Lung (tissue), 12 donors: ENCODE results near the gene GHR. TPM values are rescaled to one million over a fixed set of nuclear protein-coding genes. Genes with fewer than 3 reads are reported as not detected.

ENCODE experiments used
- ATAC-seq: fragments of 200-7000 bp; cut with Tn5 transposase; one replicate; pipeline ENCODE4 v1.9.1; 2020; ENCODE audit warnings: moderate number of reproducible peaks; ENCODE audit not compliant: insufficient read depth, low FRiP score
- DNase-seq, 3 donors: peaks; one replicate each; pipeline ENCODE4 v3.0.0-alpha.2; 2013 to 2017
- H3K27ac ChIP-seq, 2 donors: one replicate each; pipeline ENCODE4 v1.5.1; 2013; ENCODE audit warnings: mild to moderate bottlenecking in 2 of 2, moderate library complexity in 2 of 2, control low read depth in 1 of 2, inconsistent platforms in 1 of 2, low read depth in 1 of 2, low read length in 1 of 2
- H3K27me3 ChIP-seq, 3 donors: one replicate each; pipeline ENCODE4 v1.5.1; 2013; ENCODE audit warnings: low read length in 2 of 3; ENCODE audit not compliant: control insufficient read depth in 3 of 3, insufficient read depth in 3 of 3
- H3K36me3 ChIP-seq, 4 donors: one replicate each; pipeline ENCODE4 v1.5.1; 2013; ENCODE audit warnings: low read length in 4 of 4, mild to moderate bottlenecking in 1 of 4, moderate library complexity in 1 of 4; ENCODE audit not compliant: control insufficient read depth in 4 of 4, insufficient read depth in 4 of 4
- H3K4me1 ChIP-seq, 5 donors: one replicate each; pipeline ENCODE4 v1.5.1; 2013; ENCODE audit warnings: low read length in 5 of 5, mild to moderate bottlenecking in 2 of 5, moderate library complexity in 1 of 5; ENCODE audit not compliant: control insufficient read depth in 5 of 5, insufficient read depth in 5 of 5
- H3K4me3 ChIP-seq: one replicate; pipeline ENCODE4 v1.5.1; 2013; ENCODE audit warnings: mild to moderate bottlenecking, control low read depth, moderate library complexity
- H3K9ac ChIP-seq, 2 donors: one replicate each; pipeline ENCODE4 v1.5.1; 2013; ENCODE audit warnings: low read length in 2 of 2, control low read depth in 1 of 2; ENCODE audit not compliant: insufficient read depth in 1 of 2
- H3K9me3 ChIP-seq, 4 donors: one replicate each; pipeline ENCODE4 v1.5.1; 2013; ENCODE audit warnings: low read length in 3 of 4, mild to moderate bottlenecking in 1 of 4, moderate library complexity in 1 of 4; ENCODE audit not compliant: control insufficient read depth in 4 of 4, insufficient read depth in 3 of 4
- CTCF ChIP-seq: IDR thresholded peaks from 2 replicates; pipeline ENCODE4 v1.5.1; 2012; ENCODE audit warnings: mild to moderate bottlenecking; ENCODE audit errors: control extremely low read depth, extremely low read depth
- WGBS, 2 donors: extraction: QIAGEN DNeasy Blood & Tissue Kit; methylation state at CpG; one replicate each; pipeline ENCODE4 v1.1.7; 2013; 5-methylcytosine and 5-hydroxymethylcytosine counted together
- polyA plus RNA-seq, 2 donors: library from polyadenylated mRNA; stranded (reverse); fragments of 200-250 nt; gene quantifications; one replicate each; pipeline ENCODE4 v1.2.1, GENCODE V29; 2013
- total RNA-seq, 2 donors: library from RNA; depleted of rRNA in 1 of 2; stranded (reverse); fragments of >200 nt in 1 of 2; gene quantifications; one replicate each; pipeline ENCODE4 v1.2.1, GENCODE V29; 2014 to 2021
- donor health status: control.
- donor health status: control.
- donor health status: Bipolar disorder and iron deficiency.
- donor health status: healthy.
- donor health status: DM: yes; HTN: yes; CAD: no.

GHR gene
- total and polyA plus RNA-seq, 4 donors = 0.98 to 23.8 (median 3.2) TPM

DNA sequence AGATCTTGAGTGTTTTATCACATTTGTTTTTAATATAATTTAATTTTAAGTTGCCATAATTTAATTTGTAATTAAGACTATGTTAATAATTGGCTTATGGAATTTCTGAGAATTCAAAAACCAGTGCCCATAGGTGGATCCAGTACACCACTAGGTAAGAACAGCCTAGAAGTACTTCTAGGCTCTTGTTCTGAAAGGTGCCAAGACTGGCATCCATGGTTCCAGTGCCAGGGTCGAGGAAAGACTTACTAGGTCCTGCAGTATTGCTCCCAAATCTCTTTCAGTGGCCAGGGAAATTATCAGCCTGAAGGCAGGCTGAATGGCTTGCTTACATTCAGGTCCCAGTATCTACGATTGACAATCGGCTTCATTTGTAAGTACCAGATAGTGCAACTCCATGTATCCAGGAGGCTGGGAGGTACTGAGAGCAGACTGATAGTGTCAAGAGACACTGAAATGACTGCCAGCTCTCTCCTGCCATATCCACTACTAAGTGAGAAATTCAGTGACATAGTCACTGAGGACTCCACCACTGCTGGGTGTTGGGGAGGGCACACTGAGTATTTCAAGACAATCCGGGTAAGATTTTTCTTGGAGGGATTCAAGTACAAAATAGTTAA is 174.2 kb downstream of the GHR start:
- Histone ChIP-seq H3K9ac (no peak overlapping the region), H3K27me3 (no peaks in the 10 kb centered on the region), H3K27ac (peak overlapping the region in 1 of 2 donors; percentile 49), H3K9me3 (no peaks in the 10 kb centered on the region), H3K4me1 (peaks cover 0 to 11% (median 0%) of the 10 kb centered on the region in 5 donors), H3K36me3 (peaks cover 0 to 1% (median 0%) of the 10 kb centered on the region in 4 donors), H3K4me3 (no peak overlapping the region)
- TF ChIP-seq CTCF = no peak
- ATAC-seq (no peak), DNase-seq (no peak)
- 93 to 100% methylated on average over 4 of the region's 4 CpGs for WGBS, 2 donors

DNA sequence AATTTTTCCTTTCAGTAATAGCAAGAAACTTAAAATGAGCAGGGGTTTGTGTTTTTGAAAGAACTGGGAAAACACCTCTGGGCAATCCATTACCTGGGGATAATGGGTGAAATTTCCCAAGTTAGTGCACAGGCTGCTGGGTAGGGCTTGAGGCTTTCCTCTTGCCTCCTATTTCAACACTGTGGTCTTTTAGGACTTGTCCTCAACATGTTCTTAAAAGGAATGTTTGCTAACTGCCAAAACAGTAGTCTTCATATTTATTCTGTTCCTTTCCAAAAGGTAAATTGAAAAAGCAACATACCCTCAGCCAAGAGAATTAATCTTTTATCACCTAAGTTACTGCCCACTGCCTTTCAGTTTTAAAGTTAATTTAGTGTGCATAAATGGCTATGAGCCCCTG is 175.1 kb downstream of the GHR start:
- Histone ChIP-seq H3K9me3 (no peaks in the 10 kb centered on the region), H3K36me3 (peaks cover 0 to 1% (median 0%) of the 10 kb centered on the region in 4 donors), H3K27me3 (no peaks in the 10 kb centered on the region), H3K27ac (no peak overlapping the region), H3K4me1 (peaks cover 0 to 11% (median 0%) of the 10 kb centered on the region in 5 donors), H3K9ac (no peak overlapping the region), H3K4me3 (no peak overlapping the region)
- TF ChIP-seq CTCF = no peak
- DNase-seq (peak in 1 of 3 donors; percentile 26), ATAC-seq (no peak)

GRCh38 chr5:42599106-42599505 is 175.9 kb downstream of the GHR start:
- Histone ChIP-seq H3K9me3 (no peaks in the 10 kb centered on the region), H3K4me1 (peaks cover 0 to 18% (median 0%) of the 10 kb centered on the region in 5 donors), H3K27ac (no peak overlapping the region), H3K4me3 (no peak overlapping the region), H3K9ac (no peak overlapping the region), H3K36me3 (peaks cover 0 to 1% (median 0%) of the 10 kb centered on the region in 4 donors), H3K27me3 (no peaks in the 10 kb centered on the region)
- DNase-seq (no peak), ATAC-seq (no peak)
- WGBS, 2 donors = 90 to 98% methylated on average over 3 of the region's 3 CpGs
- no peak for TF ChIP-seq CTCF

GRCh38 chr5:42600441-42600840 is 177.2 kb downstream of the GHR start:
- Histone ChIP-seq H3K9ac (no peak overlapping the region), H3K4me1 (peaks cover 0 to 23% (median 0%) of the 10 kb centered on the region in 5 donors), H3K27ac (no peak overlapping the region), H3K4me3 (no peak overlapping the region), H3K27me3 (no peaks in the 10 kb centered on the region), H3K9me3 (no peaks in the 10 kb centered on the region), H3K36me3 (peaks cover 0 to 1% (median 0%) of the 10 kb centered on the region in 4 donors)
- ATAC-seq = no peak
- no peak for TF ChIP-seq CTCF
- 97 to 99% methylated on average over 1 of the region's 1 CpG for WGBS, 2 donors
- DNase-seq = no peak
